Measurements from ENCODE around the gene CD320.
A peak's percentile ranks its signal among the peaks of the same experiment; 100 is the strongest.

The CD320 gene

GRCh38 chr19:8254286-8255001 is 53.7 kb downstream of the CD320 start:
- TF ChIP-seq CTCF (IDR thresholded peaks at IDR 0.05; ENCODE audit: extremely low read depth, missing control alignments) = no peak
- DNase-seq (ENCODE audit: low spot score) = no peak

GRCh38 chr19:8253678-8254077 is 54.5 kb downstream of the CD320 start:
- no peak for DNase-seq (ENCODE audit: low spot score)
- TF ChIP-seq CTCF (IDR thresholded peaks at IDR 0.05; ENCODE audit: extremely low read depth, missing control alignments) = no peak

- peak; percentile 88 for TF ChIP-seq CTCF (IDR thresholded peaks at IDR 0.05; ENCODE audit: extremely low read depth, missing control alignments)
- peak; percentile 84 for DNase-seq (ENCODE audit: low spot score)
These were observed 55.1 kb downstream of the CD320 start for GRCh38 chr19:8252922-8253589.
